HepG2 (cell line): ENCODE data around the gene ZFYVE28. TPM values are rescaled to one million over a fixed set of nuclear protein-coding genes. Genes with fewer than 3 reads are reported as not detected.

Source experiments
- ATAC-seq: fragments of 200-7000 bp; cut with Tn5 transposase; 3 replicates; pipeline ENCODE4 v1.9.1; 2020; ENCODE audit warnings: mild to moderate bottlenecking, moderate library complexity
- BruUV-seq: library from RNA; stranded (reverse); fragments of 400-500 nt; replicated peaks from 2 replicates; lab custom pipeline; 2021; lab: Mats Ljungman, UMichigan
- CTCF ChIA-PET: fragments of 300-600 bp; formaldehyde crosslinking; extraction: SDS; loops from one replicate; lab custom pipeline; 2021; ENCODE audit warnings: low total read pairs, inconsistent platforms, low intra/inter-chr PET ratio; lab: Yijun Ruan, JAX
- POLR2A ChIA-PET: fragments of 350-600 bp; sonication (Branson Sonifier 250); formaldehyde crosslinking; loops from one replicate; lab custom pipeline; 2020; ENCODE audit warnings: antibody characterized with exemption, inconsistent platforms; lab: Yijun Ruan, JAX
- DNase-seq: peaks from one replicate; pipeline ENCODE4 v3.0.0-alpha.2; 2015; ENCODE audit warnings: low spot score
- FAIRE-seq: peaks from 3 replicates; lab custom pipeline; 2011; peaks lifted over from hg19 to GRCh38; lab: Jason Lieb, UNC
- H2AFZ ChIP-seq: one replicate; pipeline ENCODE4 v1.6.1; 2011; ENCODE audit warnings: low read length, inconsistent platforms
- H3K27ac ChIP-seq: fragments of 300-600 bp; 3 replicates; pipeline ENCODE4 v1.8.0; 2011; ENCODE audit warnings: mixed run types, mild to moderate bottlenecking, mixed read lengths, low read length, inconsistent platforms; ENCODE audit not compliant: insufficient read depth; ENCODE audit errors: extremely low read length
- H3K27me3 ChIP-seq, 2 experiments: fragments of 200-600 bp in 1 of 2; 2 replicates in 1 of 2; 3 replicates in 1 of 2; pipeline versions ENCODE4 v1.6.0 to v1.8.0; 2011; ENCODE audit warnings: low read length in 2 of 2, mild to moderate bottlenecking in 2 of 2, moderate library complexity in 2 of 2, inconsistent platforms in 1 of 2; ENCODE audit not compliant: insufficient read depth in 2 of 2, control insufficient read depth in 1 of 2
- H3K36me3 ChIP-seq, 2 experiments: fragments of 200-600 bp in 1 of 2; replicated peaks in 1 of 2; 2 replicates in 1 of 2; 3 replicates in 1 of 2; pipeline versions ENCODE4 v1.5.1 to v1.8.0; 2011; ENCODE audit warnings: low read length in 2 of 2, inconsistent platforms in 1 of 2; ENCODE audit not compliant: insufficient read depth in 2 of 2, control insufficient read depth in 1 of 2
- H3K4me1 ChIP-seq: 2 replicates; pipeline ENCODE4 v1.5.1; 2012; ENCODE audit warnings: low read length, inconsistent platforms; ENCODE audit not compliant: insufficient read depth
- H3K4me2 ChIP-seq: 2 replicates; pipeline ENCODE4 v1.6.0; 2011; ENCODE audit warnings: low read depth, low read length, inconsistent platforms
- H3K4me3 ChIP-seq, 3 experiments: fragments of 200-600 bp in 1 of 3; sonication (generic), shearing (Covaris generic) in 1 of 3; replicated peaks in 1 of 3; 2 replicates each; pipeline ENCODE4 v1.5.1; 2011 to 2016; ENCODE audit warnings: low read length in 3 of 3, inconsistent platforms in 2 of 3, low read depth in 2 of 3, mild to moderate bottlenecking in 2 of 3, control low read depth in 1 of 3, mixed read lengths in 1 of 3; ENCODE audit not compliant: insufficient read depth in 1 of 3
- H3K79me2 ChIP-seq: one replicate; pipeline ENCODE4 v1.6.1; 2011; ENCODE audit warnings: low read length, inconsistent platforms; ENCODE audit not compliant: insufficient read depth
- H3K9ac ChIP-seq: 2 replicates; pipeline ENCODE4 v1.6.0; 2011; ENCODE audit warnings: mild to moderate bottlenecking, low read depth, low read length, inconsistent platforms; ENCODE audit not compliant: insufficient read depth
- H3K9me3 ChIP-seq: 2 replicates; pipeline ENCODE4 v1.5.1; 2012; ENCODE audit warnings: mild to moderate bottlenecking, low read length
- H4K20me1 ChIP-seq: 2 replicates; pipeline ENCODE4 v1.6.0; 2011; ENCODE audit warnings: inconsistent platforms, mild to moderate bottlenecking, low read length, moderate library complexity; ENCODE audit not compliant: insufficient read depth
- GTF2F1 ChIP-seq: fragments of 150-350 bp; IDR thresholded peaks from 2 replicates; pipeline ENCODE4 v1.6.1; 2014; ENCODE audit warnings: low read length
- MTF1 ChIP-seq: sonication (generic); formaldehyde crosslinking; IDR thresholded peaks from 2 replicates; pipeline ENCODE4 v1.5.0; 2020; ENCODE audit warnings: missing genetic modification reagents
- PTBP1 ChIP-seq: fragments of 200-400 bp; formaldehyde crosslinking; IDR thresholded peaks from 2 replicates; pipeline ENCODE4 v1.6.1; 2018; ENCODE audit warnings: low read length, low read depth; ENCODE audit not compliant: poor library complexity, severe bottlenecking
- SRF ChIP-seq: IDR thresholded peaks from 2 replicates; pipeline ENCODE4 v1.6.1; 2011; ENCODE audit warnings: mild to moderate bottlenecking, low read depth, low read length, moderate library complexity
- ZMAT3 ChIP-seq: sonication (generic); formaldehyde crosslinking; conservative IDR thresholded peaks from 2 replicates; pipeline ENCODE4 v1.7.0; 2021; ENCODE audit warnings: missing genetic modification reagents
- ZNF333 ChIP-seq: sonication (generic); formaldehyde crosslinking; IDR thresholded peaks from 2 replicates; pipeline ENCODE4 v1.4.0; 2020; ENCODE audit warnings: mild to moderate bottlenecking, missing genetic modification reagents, borderline replicate concordance
- WGBS: methylation state at CpG from one replicate; pipeline ENCODE4 v1.1.6; 2017; ENCODE audit warnings: low lambda C conversion rate; 5-methylcytosine and 5-hydroxymethylcytosine counted together
- in situ Hi-C: cut with HindIII; loops from 2 replicates; pipeline ENCODE4 v1.10.0; 2017; ENCODE audit warnings: low pct_unique_long_range_greater_than_20kb; ENCODE audit not compliant: extremely low pct_ligation_motif_present
- intact Hi-C: fragments of 100-400 bp; cut with micrococcal nuclease; formaldehyde crosslinking; loops from one replicate; pipeline ENCODE4 v1.10.0; 2022; ENCODE audit not compliant: unreplicated experiment
- polyA plus RNA-seq, 8 experiments: library from polyadenylated mRNA; depleted of rRNA in 3 of 8; stranded (reverse) in 7 of 8; unstranded in 1 of 8; fragments of >200 nt; fragmentation: Illumina TruSeq in 4 of 8; extraction: Trizol in 4 of 8; gene quantifications; 2 replicates each; pipeline versions ENCODE4 v1.2.1 to v1.2.3, GENCODE V29; 2011 to 2016; ENCODE audit warnings: low read depth in 4 of 8, missing spikeins in 1 of 8, mixed read lengths in 1 of 8; ENCODE audit not compliant: insufficient read depth in 1 of 8
- total RNA-seq, 5 experiments: library from RNA; depleted of rRNA; stranded (reverse); fragments of >200 nt; fragmentation: Illumina TruSeq; extraction: Trizol; gene quantifications; 2 replicates each; pipeline ENCODE4 v1.2.3, GENCODE V29; 2016; ENCODE audit warnings: low read depth in 1 of 5
- TF ChIP-seq, protein P1 (sequence below): sonication (generic); formaldehyde crosslinking; conservative IDR thresholded peaks from 2 replicates; pipeline ENCODE4 v1.8.0; 2022; ENCODE audit warnings: missing genetic modification reagents
- TF ChIP-seq, protein P2 (sequence below): sonication (generic); formaldehyde crosslinking; IDR thresholded peaks from 2 replicates; pipeline ENCODE4 v1.5.1; 2020; ENCODE audit warnings: mild to moderate bottlenecking, missing genetic modification reagents, borderline replicate concordance

Gene ZFYVE28
- total and polyA plus RNA-seq, 2 of the 13 experiments (the other 11 are each of a cell fraction or from before 2014, with no cell fraction given) = 0.12 to 0.22 TPM

DNA sequence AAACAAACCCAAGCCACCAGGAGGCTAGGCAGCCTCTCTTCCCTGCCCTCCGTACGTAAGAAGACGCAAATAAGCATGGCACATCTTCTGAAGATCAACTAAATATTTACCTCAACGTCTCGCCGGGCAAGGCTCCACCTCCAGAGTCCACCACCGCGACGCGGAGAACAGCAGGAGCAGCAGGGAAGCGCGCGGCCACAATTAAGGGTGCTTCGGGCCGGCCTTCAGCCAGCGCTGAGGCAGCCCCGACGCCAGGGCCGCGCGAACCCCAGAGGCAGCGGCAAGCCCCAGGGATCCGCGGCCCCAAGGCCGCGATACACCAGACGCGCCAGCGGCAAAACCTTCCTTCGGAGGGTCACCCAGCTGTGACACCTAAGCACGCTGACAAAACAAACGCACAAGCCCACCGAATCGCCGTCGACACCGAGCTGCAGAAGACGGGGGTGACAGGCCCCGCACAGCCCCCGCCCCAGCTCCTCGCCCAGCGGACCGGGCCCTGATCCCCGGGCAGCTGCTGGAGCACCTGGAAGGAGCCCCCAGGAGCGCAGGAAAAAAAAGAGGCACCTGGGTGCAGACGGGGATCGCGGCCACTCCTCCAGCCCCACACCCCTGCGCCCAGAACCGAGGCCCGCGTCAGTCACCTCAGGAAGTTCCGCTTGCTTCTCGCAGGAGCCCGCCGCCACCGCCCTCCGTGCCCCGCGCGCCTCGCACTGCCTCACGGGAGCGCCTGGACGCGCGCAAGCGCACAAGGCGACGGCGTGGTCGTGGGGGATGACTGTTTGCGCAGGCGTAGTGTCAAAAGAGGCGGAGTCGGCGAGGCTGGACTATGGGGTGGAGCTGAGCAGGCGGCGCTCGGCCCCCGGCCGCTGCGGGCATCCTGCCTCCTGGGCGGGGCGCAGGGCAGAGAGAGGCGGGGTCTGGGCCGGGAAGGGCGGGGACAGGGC is 176.8 kb downstream of the ZFYVE28 start, which contains the start of the genes HAUS3 and POLN:
Gene HAUS3, minus strand, starts transcription at position 712 of the 944 bp plus-strand sequence. CDS start 1,175 bp downstream, outside the sequence.
Gene POLN, minus strand, starts transcription at position 712 of the 944 bp plus-strand sequence. CDS start 12,890 bp downstream, outside the sequence.
- in situ Hi-C loops (no loop called here), intact Hi-C loops (loop anchor here (1.0 to 10.0 kb wide), 2 partner anchors 21 to 223 kb away; partner anchors contain the start of genes MXD4 and RNF4)
- H3K4me1 ChIP-seq = peaks cover 70% of the 10 kb centered on the region
- WGBS = 1% methylated on average over 16 of the region's 88 CpGs
- peaks cover 43% of the 10 kb centered on the region for H3K79me2 ChIP-seq
- peak within 1 kb of the TSS; percentile 77 for H3K27ac ChIP-seq
- FAIRE-seq (peak; percentile 69), ATAC-seq (peak; percentile 87), DNase-seq (peak; percentile 90)
- no peak within 1 kb of the TSS for H2AFZ ChIP-seq
- peaks cover 0 to 10% of the 10 kb centered on the region in 2 experiments; a peak in 2 of 5 replicates for H3K36me3 ChIP-seq
- H3K9me3 ChIP-seq = no peaks in the 10 kb centered on the region
- ChIA-PET POLR2A (interaction anchor here (0.6 to 1.8 kb wide), 8 partner anchors 9 to 295 kb away, joined by 3 to 11 read pairs (median 5); partner anchors contain the start of genes FAM193A, MXD4 and RNF4), CTCF (no interaction called here)
- H3K4me2 ChIP-seq = peak within 1 kb of the TSS; percentile 72
- BruUV-seq = no TSS peak
- H4K20me1 ChIP-seq = 0 out of 2 replicates have a peak, but pooled peaks cover 2% of the 10 kb centered on the region
- H3K9ac ChIP-seq = peak within 1 kb of the TSS; percentile 86
- H3K4me3 ChIP-seq = peak within 1 kb of the TSS; percentile 67 to 93 (median 76)
- H3K27me3 ChIP-seq = no peaks in the 10 kb centered on the region
- TF ChIP-seq GTF2F1 (no peak), MTF1 (0 out of 2 replicates have a peak, but pooled peaks have one; percentile 25), ZMAT3 (peak; percentile 57; the same call in 1 of the 2 replicates), ZNF333 (0 out of 2 replicates have a peak, but pooled peaks have one; percentile 25), PTBP1 (no peak), SRF (no peak)
- TF ChIP-seq, protein P1, sequence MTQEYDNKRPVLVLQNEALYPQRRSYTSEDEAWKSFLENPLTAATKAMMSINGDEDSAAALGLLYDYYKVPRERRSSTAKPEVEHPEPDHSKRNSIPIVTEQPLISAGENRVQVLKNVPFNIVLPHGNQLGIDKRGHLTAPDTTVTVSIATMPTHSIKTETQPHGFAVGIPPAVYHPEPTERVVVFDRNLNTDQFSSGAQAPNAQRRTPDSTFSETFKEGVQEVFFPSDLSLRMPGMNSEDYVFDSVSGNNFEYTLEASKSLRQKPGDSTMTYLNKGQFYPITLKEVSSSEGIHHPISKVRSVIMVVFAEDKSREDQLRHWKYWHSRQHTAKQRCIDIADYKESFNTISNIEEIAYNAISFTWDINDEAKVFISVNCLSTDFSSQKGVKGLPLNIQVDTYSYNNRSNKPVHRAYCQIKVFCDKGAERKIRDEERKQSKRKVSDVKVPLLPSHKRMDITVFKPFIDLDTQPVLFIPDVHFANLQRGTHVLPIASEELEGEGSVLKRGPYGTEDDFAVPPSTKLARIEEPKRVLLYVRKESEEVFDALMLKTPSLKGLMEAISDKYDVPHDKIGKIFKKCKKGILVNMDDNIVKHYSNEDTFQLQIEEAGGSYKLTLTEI (CRISPR knock-in tag) = no peak
- TF ChIP-seq, protein P2, sequence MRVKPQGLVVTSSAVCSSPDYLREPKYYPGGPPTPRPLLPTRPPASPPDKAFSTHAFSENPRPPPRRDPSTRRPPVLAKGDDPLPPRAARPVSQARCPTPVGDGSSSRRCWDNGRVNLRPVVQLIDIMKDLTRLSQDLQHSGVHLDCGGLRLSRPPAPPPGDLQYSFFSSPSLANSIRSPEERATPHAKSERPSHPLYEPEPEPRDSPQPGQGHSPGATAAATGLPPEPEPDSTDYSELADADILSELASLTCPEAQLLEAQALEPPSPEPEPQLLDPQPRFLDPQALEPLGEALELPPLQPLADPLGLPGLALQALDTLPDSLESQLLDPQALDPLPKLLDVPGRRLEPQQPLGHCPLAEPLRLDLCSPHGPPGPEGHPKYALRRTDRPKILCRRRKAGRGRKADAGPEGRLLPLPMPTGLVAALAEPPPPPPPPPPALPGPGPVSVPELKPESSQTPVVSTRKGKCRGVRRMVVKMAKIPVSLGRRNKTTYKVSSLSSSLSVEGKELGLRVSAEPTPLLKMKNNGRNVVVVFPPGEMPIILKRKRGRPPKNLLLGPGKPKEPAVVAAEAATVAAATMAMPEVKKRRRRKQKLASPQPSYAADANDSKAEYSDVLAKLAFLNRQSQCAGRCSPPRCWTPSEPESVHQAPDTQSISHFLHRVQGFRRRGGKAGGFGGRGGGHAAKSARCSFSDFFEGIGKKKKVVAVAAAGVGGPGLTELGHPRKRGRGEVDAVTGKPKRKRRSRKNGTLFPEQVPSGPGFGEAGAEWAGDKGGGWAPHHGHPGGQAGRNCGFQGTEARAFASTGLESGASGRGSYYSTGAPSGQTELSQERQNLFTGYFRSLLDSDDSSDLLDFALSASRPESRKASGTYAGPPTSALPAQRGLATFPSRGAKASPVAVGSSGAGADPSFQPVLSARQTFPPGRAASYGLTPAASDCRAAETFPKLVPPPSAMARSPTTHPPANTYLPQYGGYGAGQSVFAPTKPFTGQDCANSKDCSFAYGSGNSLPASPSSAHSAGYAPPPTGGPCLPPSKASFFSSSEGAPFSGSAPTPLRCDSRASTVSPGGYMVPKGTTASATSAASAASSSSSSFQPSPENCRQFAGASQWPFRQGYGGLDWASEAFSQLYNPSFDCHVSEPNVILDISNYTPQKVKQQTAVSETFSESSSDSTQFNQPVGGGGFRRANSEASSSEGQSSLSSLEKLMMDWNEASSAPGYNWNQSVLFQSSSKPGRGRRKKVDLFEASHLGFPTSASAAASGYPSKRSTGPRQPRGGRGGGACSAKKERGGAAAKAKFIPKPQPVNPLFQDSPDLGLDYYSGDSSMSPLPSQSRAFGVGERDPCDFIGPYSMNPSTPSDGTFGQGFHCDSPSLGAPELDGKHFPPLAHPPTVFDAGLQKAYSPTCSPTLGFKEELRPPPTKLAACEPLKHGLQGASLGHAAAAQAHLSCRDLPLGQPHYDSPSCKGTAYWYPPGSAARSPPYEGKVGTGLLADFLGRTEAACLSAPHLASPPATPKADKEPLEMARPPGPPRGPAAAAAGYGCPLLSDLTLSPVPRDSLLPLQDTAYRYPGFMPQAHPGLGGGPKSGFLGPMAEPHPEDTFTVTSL (CRISPR knock-in tag) = no peak
